ENCODE data around the gene HCFC1.
A peak's percentile ranks its signal among the peaks of the same experiment; 100 is the strongest.

The HCFC1 gene

GRCh38 chrX:153973127-153974002 is 1.7 kb upstream of the HCFC1 start:
- DNase-seq: no peak

- peak; percentile 82 for DNase-seq
These were observed 929 bp upstream of the HCFC1 start, which contains the start of gene TMEM187 for GRCh38 chrX:153972368-153973126. TMEM187 (plus strand) TSS chrX:153972754; CDS start chrX:153982063, 9,309 bp downstream.

GRCh38 chrX:153971124-153971449 is 531 bp downstream of the HCFC1 start:
- peak; percentile 82 for DNase-seq

- no peak for DNase-seq
These were observed 1.1 kb downstream of the HCFC1 start for GRCh38 chrX:153970357-153971123.

- DNase-seq: no peak
These were observed 1.7 kb downstream of the HCFC1 start for GRCh38 chrX:153969904-153970356.

- no peak for DNase-seq
These were observed 2.3 kb downstream of the HCFC1 start for GRCh38 chrX:153969125-153969903.

GRCh38 chrX:153968754-153969124 is 2.9 kb downstream of the HCFC1 start:
- peak; percentile 46 for DNase-seq

GRCh38 chrX:153968255-153968654 is 3.4 kb downstream of the HCFC1 start:
- DNase-seq: no peak

GRCh38 chrX:153967536-153968224 is 3.9 kb downstream of the HCFC1 start:
- DNase-seq: no peak

GRCh38 chrX:153966841-153967535 is 4.6 kb downstream of the HCFC1 start:
- DNase-seq: no peak

- no peak for DNase-seq
These were observed 5.3 kb downstream of the HCFC1 start for GRCh38 chrX:153966283-153966688.

- no peak for DNase-seq
These were observed 6.2 kb downstream of the HCFC1 start for GRCh38 chrX:153965406-153965805.

GRCh38 chrX:153964105-153964504 is 7.5 kb downstream of the HCFC1 start:
- DNase-seq: no peak

GRCh38 chrX:153963546-153963945 is 8.1 kb downstream of the HCFC1 start:
- no peak for DNase-seq

- DNase-seq: no peak
These were observed 10.3 kb downstream of the HCFC1 start for GRCh38 chrX:153961292-153961691.

GRCh38 chrX:153960786-153961185 is 10.8 kb downstream of the HCFC1 start:
- no peak for DNase-seq

- no peak for DNase-seq
These were observed 11.5 kb downstream of the HCFC1 start for GRCh38 chrX:153960077-153960476.

GRCh38 chrX:153959649-153960048 is 12.0 kb downstream of the HCFC1 start:
- DNase-seq: no peak

- no peak for DNase-seq
These were observed 13.0 kb downstream of the HCFC1 start for GRCh38 chrX:153958605-153959004.

- DNase-seq: no peak
These were observed 14.4 kb downstream of the HCFC1 start for GRCh38 chrX:153957224-153957623.
